Esophagus squamous epithelium (tissue), 5 donors: ENCODE results near the gene FANK1. TPM values are rescaled to one million over a fixed set of nuclear protein-coding genes. Genes with fewer than 3 reads are reported as not detected.

Experiments
- DNase-seq: peaks from one replicate; lab custom pipeline; 2025; lab: John Stamatoyannopoulos, UW
- H3K27ac ChIP-seq, 4 donors: fragments of 200-600 bp; sonication (generic); one replicate each; pipeline ENCODE4 v1.5.1; 2016 to 2019; ENCODE audit warnings: mild to moderate bottlenecking in 1 of 4
- H3K27me3 ChIP-seq, 4 donors: fragments of 200-600 bp; sonication (generic); 1 replicate in 3 of 4; 2 replicates in 1 of 4; pipeline versions ENCODE4 v1.5.1 to v1.6.0; 2017 to 2021; ENCODE audit warnings: antibody characterized with exemption in 1 of 4
- H3K36me3 ChIP-seq, 3 donors: fragments of 200-600 bp; sonication (generic); one replicate each; pipeline ENCODE4 v1.5.1; 2016 to 2019
- H3K4me1 ChIP-seq, 3 donors: fragments of 200-600 bp; sonication (generic); one replicate each; pipeline ENCODE4 v1.5.1; 2017 to 2019
- H3K4me3 ChIP-seq, 4 donors: fragments of 200-600 bp; sonication (generic); 1 replicate in 3 of 4; 2 replicates in 1 of 4; pipeline ENCODE4 v1.5.1; 2016 to 2019; ENCODE audit warnings: mild to moderate bottlenecking in 2 of 4, moderate library complexity in 1 of 4
- H3K9me3 ChIP-seq, 3 donors: fragments of 200-600 bp; sonication (generic); one replicate each; pipeline ENCODE4 v1.5.1; 2016 to 2019
- POLR2A ChIP-seq, 4 donors: fragments of 450-650 bp; IDR thresholded peaks; one replicate each; pipeline ENCODE4 v1.6.1; 2017; ENCODE audit warnings: antibody characterized with exemption in 4 of 4, mild to moderate bottlenecking in 4 of 4, moderate library complexity in 3 of 4
- WGBS, 2 donors: methylation state at CpG; one replicate each; pipeline ENCODE4 v1.1.5; 2018; 5-methylcytosine and 5-hydroxymethylcytosine counted together
- intact Hi-C: fragments of 100-400 bp; cut with DNase I; formaldehyde crosslinking; loops from one replicate; pipeline ENCODE4 v1.15.0; 2022
- total RNA-seq, 4 donors: library from RNA; depleted of rRNA; stranded (reverse); fragments of >200 nt; gene quantifications; one replicate each; pipeline ENCODE4 v1.1.0, GENCODE V29; 2016
- TF ChIP-seq, protein P1 (sequence below), 6 experiments: fragments of 450-650 bp in 4 of 6; fragments of 200-600 bp in 2 of 6; sonication (generic) in 2 of 6; IDR thresholded peaks; one replicate each; pipeline ENCODE4 v1.5.1; 2016 to 2019; ENCODE audit warnings: antibody characterized with exemption in 6 of 6, mild to moderate bottlenecking in 4 of 6, moderate library complexity in 4 of 6
- donor health status: DM: yes; HTN: yes; CAD: no.

Gene FANK1
- total RNA-seq, 4 donors from 2014 or later: 1.7 to 7.7 (median 3.8) TPM

DNA sequence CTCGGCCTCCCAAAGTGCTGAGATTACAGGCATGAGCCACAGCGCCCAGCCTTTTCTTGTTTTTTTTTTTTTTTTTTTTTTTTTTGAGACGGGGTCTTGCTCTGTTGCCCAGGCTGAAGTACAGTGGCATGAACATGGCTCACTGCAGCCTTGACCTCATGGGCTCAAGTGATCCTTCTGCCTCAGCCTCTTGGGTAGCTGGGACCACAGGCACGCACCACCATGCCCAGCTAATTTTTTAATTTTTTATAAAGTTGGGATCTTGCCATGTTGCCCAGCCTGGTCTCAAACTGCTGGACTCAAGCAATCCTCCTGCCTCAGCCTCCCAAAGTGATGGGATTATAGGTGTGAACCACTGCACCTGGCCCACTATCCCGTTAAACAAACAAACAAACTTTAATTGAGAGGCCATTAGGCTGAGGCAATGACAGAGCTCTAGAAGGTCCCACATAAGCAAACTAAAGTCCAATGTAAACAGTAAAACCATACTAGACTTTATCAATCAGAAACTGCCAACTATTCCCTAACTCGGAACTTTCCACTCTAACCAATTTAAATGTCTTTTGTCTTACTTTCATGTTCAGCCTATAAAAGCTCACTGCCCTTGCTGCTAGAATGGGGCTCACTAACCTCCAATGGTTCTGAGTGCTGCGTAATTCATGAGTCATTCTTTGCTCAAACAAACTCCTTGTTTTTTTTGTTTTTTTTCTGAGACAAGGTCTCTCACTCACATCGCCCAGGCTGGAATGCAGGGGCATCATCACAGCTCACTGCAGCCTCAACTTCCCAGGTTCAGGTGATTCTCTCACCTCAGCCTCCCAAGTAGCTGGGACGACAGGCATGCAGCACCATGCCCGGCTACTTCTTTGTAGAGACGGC is 17.2 kb upstream of the FANK1 start:
- WGBS, 2 donors: 71 to 76% methylated on average over 10 of the region's 11 CpGs
- DNase-seq: no peak
- intact Hi-C loops: no loop called here

DNA sequence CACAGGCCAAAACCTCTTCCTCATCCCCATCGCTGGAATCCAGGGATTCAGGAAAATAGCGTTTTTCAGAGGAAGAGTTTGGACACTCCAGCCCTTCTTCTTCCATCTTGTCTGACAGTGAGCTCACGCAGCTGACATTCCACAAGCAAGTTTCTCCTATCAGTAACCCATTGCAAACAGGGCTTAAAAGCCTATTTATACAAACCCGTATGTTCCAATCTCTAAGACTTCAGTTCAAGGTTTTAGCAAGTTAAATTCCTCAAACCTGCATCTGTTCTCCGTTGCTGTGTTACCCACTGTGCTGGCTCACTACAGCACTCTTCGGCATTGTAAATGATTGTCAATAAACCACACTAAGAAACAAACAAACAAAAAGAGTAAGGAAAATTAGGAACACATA is 15.6 kb upstream of the FANK1 start:
- 75 to 80% methylated on average over 6 of the region's 6 CpGs for WGBS, 2 donors
- H3K9me3 ChIP-seq: peaks cover 0 to 8% (median 0%) of the 10 kb centered on the region in 3 donors
- TF ChIP-seq, protein P1, sequence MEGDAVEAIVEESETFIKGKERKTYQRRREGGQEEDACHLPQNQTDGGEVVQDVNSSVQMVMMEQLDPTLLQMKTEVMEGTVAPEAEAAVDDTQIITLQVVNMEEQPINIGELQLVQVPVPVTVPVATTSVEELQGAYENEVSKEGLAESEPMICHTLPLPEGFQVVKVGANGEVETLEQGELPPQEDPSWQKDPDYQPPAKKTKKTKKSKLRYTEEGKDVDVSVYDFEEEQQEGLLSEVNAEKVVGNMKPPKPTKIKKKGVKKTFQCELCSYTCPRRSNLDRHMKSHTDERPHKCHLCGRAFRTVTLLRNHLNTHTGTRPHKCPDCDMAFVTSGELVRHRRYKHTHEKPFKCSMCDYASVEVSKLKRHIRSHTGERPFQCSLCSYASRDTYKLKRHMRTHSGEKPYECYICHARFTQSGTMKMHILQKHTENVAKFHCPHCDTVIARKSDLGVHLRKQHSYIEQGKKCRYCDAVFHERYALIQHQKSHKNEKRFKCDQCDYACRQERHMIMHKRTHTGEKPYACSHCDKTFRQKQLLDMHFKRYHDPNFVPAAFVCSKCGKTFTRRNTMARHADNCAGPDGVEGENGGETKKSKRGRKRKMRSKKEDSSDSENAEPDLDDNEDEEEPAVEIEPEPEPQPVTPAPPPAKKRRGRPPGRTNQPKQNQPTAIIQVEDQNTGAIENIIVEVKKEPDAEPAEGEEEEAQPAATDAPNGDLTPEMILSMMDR (IDR thresholded peaks at IDR 0.05): no peak
- no peak for TF ChIP-seq POLR2A (IDR thresholded peaks at IDR 0.05)
- no peaks in the 10 kb centered on the region for H3K27me3 ChIP-seq
- DNase-seq: no peak
- H3K4me3 ChIP-seq: no peak overlapping the region
- peaks cover 0 to 49% (median 0%) of the 10 kb centered on the region in 3 donors for H3K36me3 ChIP-seq
- intact Hi-C loops: no loop called here
- peaks cover 0 to 9% (median 0%) of the 10 kb centered on the region in 3 donors for H3K4me1 ChIP-seq
- no peak overlapping the region for H3K27ac ChIP-seq

More for the DNA sequence above, 17.2 kb upstream of the FANK1 start:
- peaks cover 0 to 4% (median 0%) of the 10 kb centered on the region in 3 donors for H3K4me1 ChIP-seq
- TF ChIP-seq, protein P1 (IDR thresholded peaks at IDR 0.05): no peak
- no peak for TF ChIP-seq POLR2A (IDR thresholded peaks at IDR 0.05)
- peaks cover 0 to 51% (median 0%) of the 10 kb centered on the region in 3 donors for H3K36me3 ChIP-seq
- no peak overlapping the region for H3K27ac ChIP-seq
- peaks cover 0 to 8% (median 0%) of the 10 kb centered on the region in 3 donors for H3K9me3 ChIP-seq
- H3K27me3 ChIP-seq: no peaks in the 10 kb centered on the region
- no peak overlapping the region for H3K4me3 ChIP-seq

- H3K27ac ChIP-seq: no peak within 1 kb of the TSS
- peaks cover 0 to 9% (median 0%) of the 10 kb centered on the region in 3 donors for H3K4me1 ChIP-seq
- WGBS, 2 donors: 76 to 78% methylated on average over 4 of the region's 4 CpGs
- H3K4me3 ChIP-seq: no peak within 1 kb of the TSS
- intact Hi-C loops: no loop called here
- no peak for DNase-seq
- peaks cover 0 to 44% (median 0%) of the 10 kb centered on the region in 3 donors for H3K36me3 ChIP-seq
- TF ChIP-seq POLR2A (IDR thresholded peaks at IDR 0.05): no peak
- TF ChIP-seq, protein P1 (IDR thresholded peaks at IDR 0.05): no peak
- no peaks in the 10 kb centered on the region for H3K27me3 ChIP-seq
- peaks cover 0 to 6% (median 0%) of the 10 kb centered on the region in 3 donors for H3K9me3 ChIP-seq
Measured at GRCh38 chr10:125881192-125881591, 15.2 kb upstream of the FANK1 start, which contains the start of gene DHX32. TSS of gene DHX32 (minus strand) at chr10:125881292. CDS start at chr10:125880824, 468 bp downstream.

GRCh38 chr10:125882596-125882995 is 13.8 kb upstream of the FANK1 start:
- Histone ChIP-seq H3K36me3 (peaks cover 0 to 30% (median 0%) of the 10 kb centered on the region in 3 donors), H3K4me3 (no peak overlapping the region), H3K27me3 (no peaks in the 10 kb centered on the region), H3K9me3 (peaks cover 0 to 3% (median 0%) of the 10 kb centered on the region in 3 donors), H3K4me1 (peaks cover 0 to 14% (median 0%) of the 10 kb centered on the region in 3 donors), H3K27ac (peak overlapping the region in 2 of 4 donors; percentile 28 to 34)
- DNase-seq: no peak
- TF ChIP-seq, protein P1 (IDR thresholded peaks at IDR 0.05): no peak
- TF ChIP-seq POLR2A (IDR thresholded peaks at IDR 0.05): no peak
- intact Hi-C loops: no loop called here
- 78 to 89% methylated on average over 1 of the region's 1 CpG for WGBS, 2 donors

DNA sequence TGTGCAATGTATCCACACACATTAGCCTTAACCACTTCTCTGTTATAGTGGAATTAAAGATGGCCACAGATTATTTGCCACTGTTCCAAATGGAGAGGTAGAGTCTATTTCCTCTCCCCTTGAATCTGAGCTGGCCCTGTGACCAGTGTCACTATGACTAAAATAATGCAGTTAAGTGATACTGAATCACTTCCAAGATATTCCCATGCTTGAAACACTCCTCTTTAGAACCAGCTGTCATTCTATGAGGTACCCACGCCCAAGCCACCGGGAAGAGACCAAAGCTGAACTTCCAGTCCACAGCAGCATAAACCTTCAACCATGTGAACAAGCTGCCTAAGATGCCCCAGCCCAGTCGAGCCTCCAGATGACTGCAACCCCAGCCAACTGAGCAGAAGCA is 13.2 kb upstream of the FANK1 start:
- 69% methylated on average over 3 of the region's 3 CpGs; no CpG with 5 or more reads in 1 of the 2 donors for WGBS, 2 donors
- DNase-seq: no peak
- H3K4me3 ChIP-seq: no peak overlapping the region
- intact Hi-C loops: no loop called here
- H3K9me3 ChIP-seq: peaks cover 0 to 3% (median 0%) of the 10 kb centered on the region in 3 donors
- peaks cover 0 to 21% (median 0%) of the 10 kb centered on the region in 3 donors for H3K4me1 ChIP-seq
- no peaks in the 10 kb centered on the region for H3K27me3 ChIP-seq
- TF ChIP-seq, protein P1 (IDR thresholded peaks at IDR 0.05): no peak
- no peak for TF ChIP-seq POLR2A (IDR thresholded peaks at IDR 0.05)
- H3K27ac ChIP-seq: peak overlapping the region in 2 of 4 donors; percentile 28 to 34
- H3K36me3 ChIP-seq: peaks cover 0 to 28% (median 0%) of the 10 kb centered on the region in 3 donors
